Smooth muscle cell (in vitro differentiated cells): ENCODE measurements around the gene DEGS2. TPM values are rescaled to one million over a fixed set of nuclear protein-coding genes. Genes with fewer than 3 reads are reported as not detected.

Experiments
- DNase-seq: peaks from one replicate; lab custom pipeline; 2025; ENCODE audit not compliant: unreplicated experiment; lab: John Stamatoyannopoulos, UW
- H2AFZ ChIP-seq: fragments of 200-600 bp; sonication (generic); 2 replicates; pipeline ENCODE4 v1.6.0; 2016; ENCODE audit warnings: antibody characterized with exemption, low read depth, mild to moderate bottlenecking
- H3F3A ChIP-seq: fragments of 200-600 bp; sonication (generic); 2 replicates; pipeline ENCODE4 v1.6.0; 2017; ENCODE audit warnings: antibody characterized with exemption, low read depth
- H3K27ac ChIP-seq: fragments of 200-600 bp; sonication (generic); 2 replicates; pipeline ENCODE4 v1.5.1; 2016; ENCODE audit warnings: low read depth, mild to moderate bottlenecking
- H3K27me3 ChIP-seq: fragments of 200-600 bp; sonication (generic); 2 replicates; pipeline ENCODE4 v1.6.1; 2016; ENCODE audit warnings: low read depth, mild to moderate bottlenecking
- H3K36me3 ChIP-seq: fragments of 200-600 bp; sonication (generic); 2 replicates; pipeline ENCODE4 v1.5.1; 2016; ENCODE audit warnings: low read depth
- H3K4me1 ChIP-seq: fragments of 200-600 bp; sonication (generic); 2 replicates; pipeline ENCODE4 v1.5.1; 2016; ENCODE audit warnings: low read depth
- H3K4me2 ChIP-seq: fragments of 200-600 bp; sonication (generic); 2 replicates; pipeline ENCODE4 v1.6.0; 2016; ENCODE audit warnings: mild to moderate bottlenecking
- H3K4me3 ChIP-seq: fragments of 200-600 bp; sonication (generic); 2 replicates; pipeline ENCODE4 v1.5.1; 2016; ENCODE audit warnings: mild to moderate bottlenecking
- H3K79me2 ChIP-seq: fragments of 200-600 bp; sonication (generic); 2 replicates; pipeline ENCODE4 v1.6.0; 2016; ENCODE audit warnings: low read depth, mild to moderate bottlenecking
- H3K9ac ChIP-seq: fragments of 200-600 bp; sonication (generic); 2 replicates; pipeline ENCODE4 v1.6.0; 2016; ENCODE audit warnings: low read depth
- H3K9me3 ChIP-seq: fragments of 200-600 bp; sonication (generic); replicated peaks from 2 replicates; pipeline ENCODE4 v1.5.1; 2016; ENCODE audit warnings: low read depth
- H4K20me1 ChIP-seq: fragments of 200-600 bp; sonication (generic); 2 replicates; pipeline ENCODE4 v1.6.0; 2016; ENCODE audit warnings: low read depth
- WGBS: methylation state at CpG from one replicate; pipeline ENCODE4 v1.1.7; 2016; ENCODE audit warnings: low lambda C conversion rate; 5-methylcytosine and 5-hydroxymethylcytosine counted together
- polyA plus RNA-seq: library from polyadenylated mRNA; unstranded; fragments of >200 nt; fragmentation: Nextera tagmentation; extraction: Ambion mirVana; gene quantifications from 2 replicates; pipeline ENCODE4 v1.2.1, GENCODE V29; 2016
- total RNA-seq: library from RNA; depleted of rRNA; stranded (reverse); fragments of >200 nt; gene quantifications from 2 replicates; pipeline ENCODE4 v1.2.3, GENCODE V29; 2014
- TF ChIP-seq, protein P1 (sequence below): fragments of 200-600 bp; sonication (generic); IDR thresholded peaks from 2 replicates; pipeline ENCODE4 v1.5.1; 2017; ENCODE audit warnings: borderline replicate concordance, mild to moderate bottlenecking, antibody characterized with exemption; ENCODE audit not compliant: insufficient read depth, poor library complexity, severe bottlenecking

Gene DEGS2
- total and polyA plus RNA-seq, 2 experiments from 2014 or later: 0.45 to 0.83 TPM

- Histone ChIP-seq H3K4me1 (no peaks in the 10 kb centered on the region), H3K79me2 (no peaks in the 10 kb centered on the region), H2AFZ (no peak overlapping the region), H3K4me2 (no peak overlapping the region), H3F3A (no peaks in the 10 kb centered on the region), H3K9me3 (no peaks in the 10 kb centered on the region), H4K20me1 (no peaks in the 10 kb centered on the region), H3K9ac (no peak overlapping the region), H3K4me3 (no peak overlapping the region), H3K36me3 (no peaks in the 10 kb centered on the region), H3K27me3 (no peaks in the 10 kb centered on the region), H3K27ac (no peak overlapping the region)
- TF ChIP-seq, protein P1, sequence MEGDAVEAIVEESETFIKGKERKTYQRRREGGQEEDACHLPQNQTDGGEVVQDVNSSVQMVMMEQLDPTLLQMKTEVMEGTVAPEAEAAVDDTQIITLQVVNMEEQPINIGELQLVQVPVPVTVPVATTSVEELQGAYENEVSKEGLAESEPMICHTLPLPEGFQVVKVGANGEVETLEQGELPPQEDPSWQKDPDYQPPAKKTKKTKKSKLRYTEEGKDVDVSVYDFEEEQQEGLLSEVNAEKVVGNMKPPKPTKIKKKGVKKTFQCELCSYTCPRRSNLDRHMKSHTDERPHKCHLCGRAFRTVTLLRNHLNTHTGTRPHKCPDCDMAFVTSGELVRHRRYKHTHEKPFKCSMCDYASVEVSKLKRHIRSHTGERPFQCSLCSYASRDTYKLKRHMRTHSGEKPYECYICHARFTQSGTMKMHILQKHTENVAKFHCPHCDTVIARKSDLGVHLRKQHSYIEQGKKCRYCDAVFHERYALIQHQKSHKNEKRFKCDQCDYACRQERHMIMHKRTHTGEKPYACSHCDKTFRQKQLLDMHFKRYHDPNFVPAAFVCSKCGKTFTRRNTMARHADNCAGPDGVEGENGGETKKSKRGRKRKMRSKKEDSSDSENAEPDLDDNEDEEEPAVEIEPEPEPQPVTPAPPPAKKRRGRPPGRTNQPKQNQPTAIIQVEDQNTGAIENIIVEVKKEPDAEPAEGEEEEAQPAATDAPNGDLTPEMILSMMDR: no peak
- DNase-seq: no peak
- 78% methylated on average over 6 of the region's 6 CpGs for WGBS
Observed at GRCh38 chr14:100131181-100131580, 28.3 kb downstream of the DEGS2 start.

DNA sequence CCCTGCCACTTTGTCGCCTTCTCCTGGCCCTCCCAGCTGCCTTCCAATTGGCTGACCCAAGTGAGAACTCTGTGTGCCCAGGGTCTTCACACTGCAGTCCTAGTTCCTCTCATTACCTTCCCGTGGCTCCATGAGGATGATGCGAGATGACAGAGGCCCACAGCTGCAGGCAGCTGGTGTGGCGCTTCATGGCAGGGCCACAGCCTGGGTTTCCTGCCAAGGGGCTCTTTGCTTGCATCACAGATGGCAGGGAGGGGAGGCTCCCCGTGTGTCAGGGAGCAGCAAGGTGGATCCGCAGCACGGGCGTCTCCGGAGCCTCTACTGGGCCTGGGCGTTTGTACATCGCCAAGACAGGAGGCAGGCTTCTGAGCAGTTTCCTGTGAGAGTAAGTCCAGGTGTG lies 28.9 kb downstream of the DEGS2 start:
- Histone ChIP-seq H3F3A (no peaks in the 10 kb centered on the region), H3K79me2 (no peaks in the 10 kb centered on the region), H3K27ac (no peak overlapping the region), H3K9ac (no peak overlapping the region), H3K4me1 (no peaks in the 10 kb centered on the region), H4K20me1 (no peaks in the 10 kb centered on the region), H2AFZ (no peak overlapping the region), H3K4me2 (no peak overlapping the region), H3K27me3 (no peaks in the 10 kb centered on the region), H3K36me3 (no peaks in the 10 kb centered on the region), H3K9me3 (no peaks in the 10 kb centered on the region), H3K4me3 (no peak overlapping the region)
- TF ChIP-seq, protein P1: no peak
- DNase-seq: no peak
- 96% methylated on average over 11 of the region's 11 CpGs for whole genome bisulfite sequencing

DNA sequence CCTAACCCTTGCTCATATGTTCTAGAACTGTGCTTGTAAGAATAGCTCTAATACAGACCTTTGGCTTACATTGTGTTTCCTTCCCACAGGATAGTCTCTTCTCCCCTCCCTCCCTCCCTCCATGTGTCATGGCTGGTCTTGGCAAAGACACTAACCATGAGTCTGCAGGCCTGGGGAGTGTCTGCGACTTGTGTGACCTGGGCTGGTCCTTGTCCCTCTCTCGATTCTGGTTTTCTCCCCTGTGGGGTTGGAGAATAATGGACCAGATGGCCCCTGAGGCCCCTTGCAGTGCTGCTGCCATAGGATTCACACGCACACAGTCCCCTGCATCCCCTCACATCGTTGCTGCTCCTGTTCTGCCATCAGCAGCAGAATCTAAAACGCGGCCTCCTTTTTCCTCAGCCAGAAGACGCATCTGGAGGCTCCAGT lies 30.3 kb downstream of the DEGS2 start:
- Histone ChIP-seq H3K27ac (no peak overlapping the region), H3F3A (no peaks in the 10 kb centered on the region), H3K79me2 (no peaks in the 10 kb centered on the region), H3K4me1 (no peaks in the 10 kb centered on the region), H4K20me1 (no peaks in the 10 kb centered on the region), H3K9ac (no peak overlapping the region), H3K27me3 (no peaks in the 10 kb centered on the region), H3K4me2 (no peak overlapping the region), H3K36me3 (no peaks in the 10 kb centered on the region), H2AFZ (no peak overlapping the region), H3K4me3 (no peak overlapping the region), H3K9me3 (no peaks in the 10 kb centered on the region)
- TF ChIP-seq, protein P1: no peak
- no peak for DNase-seq
- 80% methylated on average over 7 of the region's 7 CpGs for WGBS

DNA sequence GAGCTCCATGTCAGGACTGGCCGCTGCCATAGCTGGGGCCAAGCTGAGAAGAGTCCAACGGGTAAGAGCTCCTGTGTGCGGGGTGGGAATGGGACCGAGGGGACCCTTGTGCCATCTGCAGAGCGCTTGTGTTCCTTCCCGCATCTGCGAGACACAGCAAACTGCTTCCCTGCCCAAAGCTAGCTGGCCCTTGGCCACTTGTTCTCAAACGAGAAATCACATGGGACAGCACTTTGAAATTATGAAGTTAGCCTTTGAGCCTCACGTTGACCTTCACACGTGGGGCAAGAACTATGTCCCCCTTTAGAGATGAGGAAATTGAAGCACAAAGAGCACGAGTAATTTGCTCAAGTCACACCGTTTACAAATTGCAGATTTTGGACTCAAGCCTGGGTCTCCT lies 30.8 kb downstream of the DEGS2 start:
- 98% methylated on average over 12 of the region's 12 CpGs for WGBS
- DNase-seq: no peak
- Histone ChIP-seq H2AFZ (no peak overlapping the region), H3K4me3 (no peak overlapping the region), H3K4me1 (no peaks in the 10 kb centered on the region), H3F3A (no peaks in the 10 kb centered on the region), H3K79me2 (no peaks in the 10 kb centered on the region), H3K36me3 (no peaks in the 10 kb centered on the region), H3K27me3 (no peaks in the 10 kb centered on the region), H3K4me2 (no peak overlapping the region), H4K20me1 (no peaks in the 10 kb centered on the region), H3K9me3 (no peaks in the 10 kb centered on the region), H3K27ac (no peak overlapping the region), H3K9ac (no peak overlapping the region)
- TF ChIP-seq, protein P1: no peak
